Cortex of kidney (tissue), 1 donor: ENCODE measurements around the gene ATP5PD.

Source experiments
- DNase-seq: peaks from one replicate; lab custom pipeline; 2025; lab: John Stamatoyannopoulos, UW

ATP5PD gene

GRCh38 chr17:74994440-74994839, 52.3 kb downstream of the ATP5PD start:
- no peak for DNase-seq

- DNase-seq: no peak
Observed at GRCh38 chr17:74992223-74992622, 54.5 kb downstream of the ATP5PD start.

GRCh38 chr17:74990581-74991105, 56.1 kb downstream of the ATP5PD start:
- no peak for DNase-seq
